ENCODE results near the gene HMOX2. TPM values are rescaled to one million over a fixed set of nuclear protein-coding genes. Genes with fewer than 3 reads are reported as not detected.

HMOX2 gene
- total RNA-seq, 1 experiment from 2014 or later: 55.1 TPM

DNA sequence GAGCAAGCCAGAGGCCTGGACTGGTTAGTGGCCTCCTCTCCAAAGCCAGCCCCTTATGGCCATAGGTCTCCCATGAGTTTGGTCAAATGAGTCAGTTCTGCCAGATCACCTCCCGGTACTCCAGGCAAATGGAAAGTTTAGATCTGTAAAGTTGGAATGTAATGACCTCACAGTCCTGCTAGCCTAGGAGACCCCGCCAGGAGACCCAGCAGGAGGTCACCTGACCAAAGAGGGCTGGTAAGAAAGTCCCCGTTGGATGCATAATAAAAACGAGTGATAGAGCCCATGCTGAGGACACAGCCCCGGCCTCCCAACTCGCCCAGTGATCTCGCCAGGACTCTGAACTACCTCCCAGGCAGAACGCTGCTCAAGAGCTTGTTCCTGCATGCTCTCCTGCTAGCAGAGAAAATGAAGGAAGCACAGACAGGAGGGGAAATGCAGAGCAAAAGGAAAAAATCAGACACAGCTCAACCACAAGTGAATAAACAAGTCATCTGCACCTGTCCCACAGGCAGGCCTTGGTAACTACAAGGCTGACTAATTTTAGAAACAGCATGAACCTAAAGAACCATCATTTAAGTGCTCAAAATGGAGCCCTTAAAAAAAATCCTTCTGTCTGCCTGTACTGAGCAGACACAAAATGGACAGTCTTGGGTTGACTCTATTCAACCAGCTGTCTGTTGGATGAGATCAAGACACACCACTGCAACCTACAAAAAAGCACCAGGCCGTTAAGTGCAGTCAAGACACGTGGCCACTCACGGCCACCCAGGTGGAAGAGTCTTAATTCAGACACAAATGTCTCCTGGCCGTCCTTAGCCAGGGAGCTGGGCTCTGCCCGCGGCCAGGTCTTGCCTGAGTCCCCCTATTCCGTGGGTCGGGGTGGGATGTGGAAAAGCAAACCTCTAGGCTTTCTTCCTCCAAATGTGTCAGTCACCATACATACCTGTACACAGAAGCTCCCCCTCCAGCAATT is 53.2 kb downstream of the HMOX2 start (continued):
- TF ChIP-seq, protein P1, sequence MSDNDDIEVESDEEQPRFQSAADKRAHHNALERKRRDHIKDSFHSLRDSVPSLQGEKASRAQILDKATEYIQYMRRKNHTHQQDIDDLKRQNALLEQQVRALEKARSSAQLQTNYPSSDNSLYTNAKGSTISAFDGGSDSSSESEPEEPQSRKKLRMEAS (IDR thresholded peaks at IDR 0.05): no peak
- TF ChIP-seq YY1 (IDR thresholded peaks at IDR 0.05; ENCODE audit: extremely low read depth, insufficient replicate concordance, low read depth, low read length) (no peak), EZH2phosphoT487 (IDR thresholded peaks at IDR 0.05; ENCODE audit: borderline replicate concordance) (no peak), SP1 (IDR thresholded peaks at IDR 0.05; ENCODE audit: low read depth) (no peak), SRF (IDR thresholded peaks at IDR 0.05; ENCODE audit: low read depth) (no peak)

DNA sequence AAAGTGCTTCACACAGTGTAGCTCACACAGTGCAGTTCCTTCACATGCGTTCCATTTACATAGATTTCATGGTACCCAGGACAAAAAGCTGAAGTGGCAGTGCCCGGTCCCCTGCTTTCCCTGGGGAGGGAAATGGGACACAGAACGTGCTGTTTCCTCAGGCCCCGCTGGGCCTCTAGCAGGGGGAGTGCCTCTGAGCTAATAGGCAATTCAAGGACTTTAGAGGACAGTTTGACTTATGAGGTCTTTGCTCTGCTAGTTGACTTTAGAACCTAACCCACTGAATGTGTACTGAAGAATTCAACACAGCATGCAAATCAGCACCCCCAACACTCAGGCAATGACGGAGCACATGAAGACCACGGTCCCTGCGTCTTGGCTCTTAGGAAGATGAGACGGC is 55.6 kb downstream of the HMOX2 start:
- TF ChIP-seq SIN3A (IDR thresholded peaks at IDR 0.05; ENCODE audit: low read depth): no peak
- TF ChIP-seq ELF1 (IDR thresholded peaks at IDR 0.05; ENCODE audit: borderline replicate concordance, low read depth): no peak
- TF ChIP-seq, protein P2, sequence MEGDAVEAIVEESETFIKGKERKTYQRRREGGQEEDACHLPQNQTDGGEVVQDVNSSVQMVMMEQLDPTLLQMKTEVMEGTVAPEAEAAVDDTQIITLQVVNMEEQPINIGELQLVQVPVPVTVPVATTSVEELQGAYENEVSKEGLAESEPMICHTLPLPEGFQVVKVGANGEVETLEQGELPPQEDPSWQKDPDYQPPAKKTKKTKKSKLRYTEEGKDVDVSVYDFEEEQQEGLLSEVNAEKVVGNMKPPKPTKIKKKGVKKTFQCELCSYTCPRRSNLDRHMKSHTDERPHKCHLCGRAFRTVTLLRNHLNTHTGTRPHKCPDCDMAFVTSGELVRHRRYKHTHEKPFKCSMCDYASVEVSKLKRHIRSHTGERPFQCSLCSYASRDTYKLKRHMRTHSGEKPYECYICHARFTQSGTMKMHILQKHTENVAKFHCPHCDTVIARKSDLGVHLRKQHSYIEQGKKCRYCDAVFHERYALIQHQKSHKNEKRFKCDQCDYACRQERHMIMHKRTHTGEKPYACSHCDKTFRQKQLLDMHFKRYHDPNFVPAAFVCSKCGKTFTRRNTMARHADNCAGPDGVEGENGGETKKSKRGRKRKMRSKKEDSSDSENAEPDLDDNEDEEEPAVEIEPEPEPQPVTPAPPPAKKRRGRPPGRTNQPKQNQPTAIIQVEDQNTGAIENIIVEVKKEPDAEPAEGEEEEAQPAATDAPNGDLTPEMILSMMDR (IDR thresholded peaks at IDR 0.05 in 2 of 3, conservative IDR thresholded peaks at IDR 0.05 in 1 of 3; ENCODE audit: borderline replicate concordance in 1 of 3, insufficient read depth in 1 of 3, low read depth in 2 of 3, low read length in 2 of 3): no peak
- TF ChIP-seq TCF7L2 (IDR thresholded peaks at IDR 0.05; ENCODE audit: borderline replicate concordance, extremely low read depth, insufficient read depth, insufficient read length): no peak
- TF ChIP-seq CBX3 (IDR thresholded peaks at IDR 0.05; ENCODE audit: low read depth): no peak
- CTCF ChIA-PET: no interaction called here
- intact Hi-C loops (cut with micrococcal nuclease): no loop called here
- Histone ChIP-seq H3K27me3 (ENCODE audit: insufficient read depth, low read length) (no peaks in the 10 kb centered on the region), H3K36me3 (ENCODE audit: control insufficient read depth in 1 of 2, insufficient read depth in 2 of 2, low read length in 2 of 2) (no peaks in the 10 kb centered on the region), H4K20me1 (ENCODE audit: insufficient read depth) (no peaks in the 10 kb centered on the region), H3K9me2 (ENCODE audit: insufficient read depth) (no peaks in the 10 kb centered on the region), H3K9ac (ENCODE audit: low read length) (no peak overlapping the region), H3K4me2 (ENCODE audit: low read length) (no peak overlapping the region), H3K27ac (ENCODE audit: low read depth, low read length) (no peak overlapping the region), H3K4me1 (ENCODE audit: control insufficient read depth in 1 of 2, insufficient read depth in 2 of 2, low read length in 2 of 2) (no peaks in the 10 kb centered on the region), H3K79me2 (ENCODE audit: insufficient read depth, low read length) (no peaks in the 10 kb centered on the region), H3K9me3 (ENCODE audit: control insufficient read depth in 1 of 2, insufficient read depth in 1 of 2, low read depth in 1 of 2, low read length in 2 of 2) (no peaks in the 10 kb centered on the region), H2AFZ (ENCODE audit: low read depth, low read length, poor library complexity, severe bottlenecking) (no peak overlapping the region), H3K4me3 (replicated peaks in 1 of 2; ENCODE audit: low read depth in 1 of 2, low read length in 2 of 2) (no peak overlapping the region)
- RAD21 ChIA-PET (ENCODE audit: low non-redundant PET in 1 of 2, low total read pairs in 2 of 2, uncharacterized antibody in 2 of 2, unreplicated experiment in 2 of 2): no interaction called here
- no peak for ATAC-seq
- POLR2A ChIA-PET: no interaction called here
- no peak for DNase-seq (ENCODE audit: low read depth, low spot score)
- no TSS peak for BruUV-seq (replicated peaks)

Data from HCT116 (cell line).